Esophagus muscularis mucosa (tissue), 4 donors: ENCODE measurements around the gene GPRC5D. TPM values are rescaled to one million over a fixed set of nuclear protein-coding genes. Genes with fewer than 3 reads are reported as not detected.

Experiments
- DNase-seq: peaks from one replicate; pipeline ENCODE4 v3.0.0-alpha.2; 2017; ENCODE audit errors: extremely low spot score
- H3K27ac ChIP-seq, 4 donors: fragments of 200-600 bp; sonication (generic); replicated peaks in 1 of 4; 1 replicate in 3 of 4; 2 replicates in 1 of 4; pipeline ENCODE4 v1.5.1; 2016 to 2019; ENCODE audit warnings: mild to moderate bottlenecking in 1 of 4
- H3K27me3 ChIP-seq, 4 donors: fragments of 200-600 bp; sonication (generic); one replicate each; pipeline versions ENCODE4 v1.5.1 to v1.6.0; 2016 to 2019
- H3K36me3 ChIP-seq, 4 donors: fragments of 200-600 bp; sonication (generic); one replicate each; pipeline ENCODE4 v1.5.1; 2016 to 2019
- H3K4me1 ChIP-seq, 4 donors: fragments of 200-600 bp; sonication (generic); one replicate each; pipeline ENCODE4 v1.5.1; 2016 to 2019
- H3K4me3 ChIP-seq, 4 donors: fragments of 200-600 bp; sonication (generic); 1 replicate in 2 of 4; 2 replicates in 2 of 4; pipeline ENCODE4 v1.5.1; 2016 to 2019; ENCODE audit warnings: mild to moderate bottlenecking in 4 of 4, moderate library complexity in 1 of 4
- H3K9me3 ChIP-seq, 4 donors: fragments of 200-600 bp; sonication (generic); 1 replicate in 3 of 4; 2 replicates in 1 of 4; pipeline ENCODE4 v1.5.1; 2016 to 2019
- EP300 ChIP-seq: sonication (generic); formaldehyde crosslinking; IDR thresholded peaks from one replicate; pipeline ENCODE4 v1.6.1; 2017; ENCODE audit warnings: antibody characterized with exemption
- POLR2A ChIP-seq: fragments of 450-650 bp; IDR thresholded peaks from one replicate; pipeline ENCODE4 v1.6.1; 2017; ENCODE audit warnings: antibody characterized with exemption, moderate library complexity, mild to moderate bottlenecking, low read depth
- POLR2AphosphoS5 ChIP-seq, 2 donors: sonication (generic); formaldehyde crosslinking; IDR thresholded peaks; one replicate each; pipeline ENCODE4 v1.6.1; 2017; ENCODE audit warnings: antibody characterized with exemption in 2 of 2
- WGBS: methylation state at CpG from one replicate; pipeline ENCODE4 v1.1.5; 2018; 5-methylcytosine and 5-hydroxymethylcytosine counted together
- intact Hi-C: fragments of 100-400 bp; cut with DNase I; formaldehyde crosslinking; loops from one replicate; pipeline ENCODE4 v1.15.1; 2023
- total RNA-seq, 4 donors: library from RNA; depleted of rRNA; stranded (reverse); fragments of >200 nt; gene quantifications; one replicate each; pipeline versions ENCODE4 v1.1.0 to v1.2.1, GENCODE V29; 2016
- TF ChIP-seq, protein P1 (sequence below), 3 experiments: fragments of 200-600 bp in 2 of 3; fragments of 450-650 bp in 1 of 3; sonication (generic) in 2 of 3; IDR thresholded peaks; one replicate each; pipeline ENCODE4 v1.5.1; 2017 to 2019; ENCODE audit warnings: antibody characterized with exemption in 3 of 3, mild to moderate bottlenecking in 2 of 3, moderate library complexity in 1 of 3

The GPRC5D gene
- total RNA-seq, 4 donors from 2014 or later: 0.84 TPM; not detected in 3

GRCh38 chr12:12985817-12986408, 33.9 kb upstream of the GPRC5D start:
- Histone ChIP-seq H3K36me3 (peaks cover 28 to 71% (median 52%) of the 10 kb centered on the region in 4 donors), H3K4me3 (no peak overlapping the region), H3K27ac (no peak overlapping the region), H3K4me1 (peaks cover 0 to 9% (median 4%) of the 10 kb centered on the region in 4 donors), H3K27me3 (no peaks in the 10 kb centered on the region), H3K9me3 (no peaks in the 10 kb centered on the region)
- no peak for DNase-seq
- WGBS: 100% methylated on average over 3 of the region's 4 CpGs
- TF ChIP-seq, protein P1, sequence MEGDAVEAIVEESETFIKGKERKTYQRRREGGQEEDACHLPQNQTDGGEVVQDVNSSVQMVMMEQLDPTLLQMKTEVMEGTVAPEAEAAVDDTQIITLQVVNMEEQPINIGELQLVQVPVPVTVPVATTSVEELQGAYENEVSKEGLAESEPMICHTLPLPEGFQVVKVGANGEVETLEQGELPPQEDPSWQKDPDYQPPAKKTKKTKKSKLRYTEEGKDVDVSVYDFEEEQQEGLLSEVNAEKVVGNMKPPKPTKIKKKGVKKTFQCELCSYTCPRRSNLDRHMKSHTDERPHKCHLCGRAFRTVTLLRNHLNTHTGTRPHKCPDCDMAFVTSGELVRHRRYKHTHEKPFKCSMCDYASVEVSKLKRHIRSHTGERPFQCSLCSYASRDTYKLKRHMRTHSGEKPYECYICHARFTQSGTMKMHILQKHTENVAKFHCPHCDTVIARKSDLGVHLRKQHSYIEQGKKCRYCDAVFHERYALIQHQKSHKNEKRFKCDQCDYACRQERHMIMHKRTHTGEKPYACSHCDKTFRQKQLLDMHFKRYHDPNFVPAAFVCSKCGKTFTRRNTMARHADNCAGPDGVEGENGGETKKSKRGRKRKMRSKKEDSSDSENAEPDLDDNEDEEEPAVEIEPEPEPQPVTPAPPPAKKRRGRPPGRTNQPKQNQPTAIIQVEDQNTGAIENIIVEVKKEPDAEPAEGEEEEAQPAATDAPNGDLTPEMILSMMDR (IDR thresholded peaks at IDR 0.05): peak in 2 of 3 experiments; percentile 22 to 45
- TF ChIP-seq POLR2AphosphoS5 (IDR thresholded peaks at IDR 0.05) (no peak), POLR2A (no peak), EP300 (no peak)
- intact Hi-C loops: loop anchor here (10.0 kb wide), 1 partner anchor 191 kb away; no protein-coding TSS in a partner anchor

- TF ChIP-seq, protein P1 (IDR thresholded peaks at IDR 0.05): no peak
- TF ChIP-seq POLR2AphosphoS5 (IDR thresholded peaks at IDR 0.05): no peak
- no peak for TF ChIP-seq POLR2A
- TF ChIP-seq EP300: no peak
- 86% methylated on average over 5 of the region's 5 CpGs for WGBS
- Histone ChIP-seq H3K4me1 (peaks cover 15 to 24% (median 19%) of the 10 kb centered on the region in 4 donors), H3K4me3 (no peak overlapping the region), H3K27me3 (no peaks in the 10 kb centered on the region), H3K27ac (no peak overlapping the region), H3K9me3 (no peaks in the 10 kb centered on the region), H3K36me3 (peaks cover 24 to 80% (median 55%) of the 10 kb centered on the region in 4 donors)
- intact Hi-C loops: loop anchor here (5.0 to 10.0 kb wide), 2 partner anchors 67 to 189 kb away; no protein-coding TSS in a partner anchor
- no peak for DNase-seq
Observed at GRCh38 chr12:12984149-12984548, 32.2 kb upstream of the GPRC5D start.

GRCh38 chr12:12983420-12984035, 31.6 kb upstream of the GPRC5D start:
- peaks cover 19 to 78% (median 49%) of the 10 kb centered on the region in 4 donors for H3K36me3 ChIP-seq
- H3K27ac ChIP-seq: no peak overlapping the region
- H3K4me1 ChIP-seq: peaks cover 15 to 27% (median 21%) of the 10 kb centered on the region in 4 donors
- no peaks in the 10 kb centered on the region for H3K27me3 ChIP-seq
- intact Hi-C loops: loop anchor here (5.0 to 10.0 kb wide), 2 partner anchors 66 to 189 kb away; no protein-coding TSS in a partner anchor
- WGBS: 59% methylated on average over 9 of the region's 9 CpGs
- no peaks in the 10 kb centered on the region for H3K9me3 ChIP-seq
- no peak overlapping the region for H3K4me3 ChIP-seq
- no peak for DNase-seq
- TF ChIP-seq, protein P1 (IDR thresholded peaks at IDR 0.05): peak; percentile 52 to 67 (median 52)
- TF ChIP-seq POLR2AphosphoS5 (IDR thresholded peaks at IDR 0.05) (no peak), POLR2A (no peak)

DNA sequence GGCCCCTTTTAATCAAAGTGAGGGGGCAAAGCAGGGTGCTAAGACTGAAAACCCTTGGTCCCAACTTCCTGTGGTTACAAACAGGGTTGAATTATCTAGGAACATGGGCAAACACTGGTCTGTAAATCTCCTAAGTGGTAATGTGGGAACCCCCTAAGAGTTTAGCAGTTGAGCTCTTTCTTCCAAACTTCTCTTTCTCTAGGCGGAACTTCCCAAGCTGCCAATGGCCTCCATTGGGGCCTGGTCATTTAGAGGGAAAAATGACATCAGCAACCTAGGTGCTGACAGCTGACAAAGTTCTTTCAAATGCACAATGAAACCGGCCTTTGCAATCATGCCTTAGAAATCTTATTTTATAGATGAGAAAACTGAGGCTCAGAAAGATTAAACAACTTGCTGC, 30.4 kb upstream of the GPRC5D start:
- Histone ChIP-seq H3K36me3 (peaks cover 19 to 69% (median 41%) of the 10 kb centered on the region in 4 donors), H3K27ac (no peak overlapping the region), H3K9me3 (no peaks in the 10 kb centered on the region), H3K4me3 (no peak overlapping the region), H3K4me1 (peaks cover 15 to 27% (median 21%) of the 10 kb centered on the region in 4 donors), H3K27me3 (no peaks in the 10 kb centered on the region)
- WGBS: 85% methylated on average over 2 of the region's 2 CpGs
- TF ChIP-seq, protein P1 (IDR thresholded peaks at IDR 0.05): no peak
- TF ChIP-seq EP300: no peak
- TF ChIP-seq POLR2AphosphoS5 (IDR thresholded peaks at IDR 0.05): no peak
- no peak for TF ChIP-seq POLR2A
- intact Hi-C loops: loop anchor here (5.0 to 10.0 kb wide), 2 partner anchors 65 to 188 kb away; no protein-coding TSS in a partner anchor
- no peak for DNase-seq
